GM13977 (cell line): ENCODE measurements around the gene ULBP2.
"Not testable (repeated sequence)": the region's sequence is repeated elsewhere in the genome, so short reads cannot be mapped to it uniquely, and the experiment has no call there.

Experiments
- DNase-seq: peaks from one replicate; pipeline ENCODE4 v3.0.0; 2012; ENCODE audit warnings: low spot score
- in situ Hi-C: fragments of 300-500 bp; cut with MboI; formaldehyde crosslinking; loops from one replicate; pipeline ENCODE4 v1.12.0; 2022; ENCODE audit warnings: low sequenced_read_pairs, low pct_unique_long_range_greater_than_20kb, mixed read lengths, inconsistent platforms; ENCODE audit not compliant: unreplicated experiment
- TF ChIP-seq, protein P1 (sequence below): IDR thresholded peaks from 2 replicates; pipeline ENCODE4 v1.5.1; 2012; ENCODE audit warnings: mild to moderate bottlenecking, control low read depth; ENCODE audit not compliant: insufficient read depth; ENCODE audit errors: extremely low read depth, missing control alignments

The ULBP2 gene

DNA sequence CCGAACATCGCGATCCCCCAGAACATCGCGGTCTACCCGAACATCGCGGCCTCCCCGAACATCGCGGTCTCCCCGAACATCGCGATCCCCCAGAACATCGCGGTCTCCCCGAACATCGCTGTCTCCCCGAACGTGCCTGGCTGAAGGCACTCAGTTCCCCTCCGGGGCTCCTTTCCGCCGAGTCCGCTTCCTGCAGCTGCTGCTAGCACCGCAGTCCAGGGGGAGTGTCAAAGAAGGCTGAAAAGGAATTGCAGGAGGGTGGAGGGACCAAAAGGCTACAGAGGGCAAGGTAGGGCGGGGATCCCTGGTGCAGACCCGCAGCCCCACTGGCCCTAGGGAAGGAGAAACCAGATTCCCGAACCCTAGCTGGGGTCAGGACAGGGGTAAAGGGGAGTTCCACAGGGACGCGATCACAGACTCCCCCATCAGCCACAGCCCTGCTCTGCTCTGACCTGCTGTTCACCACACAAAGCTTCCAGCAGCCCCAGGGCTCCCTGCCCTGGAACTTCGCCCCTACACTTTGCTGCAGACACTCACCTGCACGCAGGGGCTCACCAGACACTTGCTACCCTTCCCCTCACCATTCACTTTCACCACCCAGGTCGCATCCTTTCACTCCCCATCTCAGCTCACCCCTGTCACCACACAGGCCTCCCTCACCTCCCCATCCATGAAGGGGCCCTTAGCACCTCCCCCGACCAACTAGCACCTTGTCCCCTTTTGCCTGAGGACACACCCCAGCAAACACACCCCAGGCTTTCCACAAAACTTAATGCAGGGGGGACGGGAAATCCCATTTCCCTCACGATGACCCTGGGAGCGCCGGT is 23.6 kb downstream of the ULBP2 start:
- in situ Hi-C loops = no loop called here
- peak; percentile 32 for DNase-seq
- TF ChIP-seq, protein P1, sequence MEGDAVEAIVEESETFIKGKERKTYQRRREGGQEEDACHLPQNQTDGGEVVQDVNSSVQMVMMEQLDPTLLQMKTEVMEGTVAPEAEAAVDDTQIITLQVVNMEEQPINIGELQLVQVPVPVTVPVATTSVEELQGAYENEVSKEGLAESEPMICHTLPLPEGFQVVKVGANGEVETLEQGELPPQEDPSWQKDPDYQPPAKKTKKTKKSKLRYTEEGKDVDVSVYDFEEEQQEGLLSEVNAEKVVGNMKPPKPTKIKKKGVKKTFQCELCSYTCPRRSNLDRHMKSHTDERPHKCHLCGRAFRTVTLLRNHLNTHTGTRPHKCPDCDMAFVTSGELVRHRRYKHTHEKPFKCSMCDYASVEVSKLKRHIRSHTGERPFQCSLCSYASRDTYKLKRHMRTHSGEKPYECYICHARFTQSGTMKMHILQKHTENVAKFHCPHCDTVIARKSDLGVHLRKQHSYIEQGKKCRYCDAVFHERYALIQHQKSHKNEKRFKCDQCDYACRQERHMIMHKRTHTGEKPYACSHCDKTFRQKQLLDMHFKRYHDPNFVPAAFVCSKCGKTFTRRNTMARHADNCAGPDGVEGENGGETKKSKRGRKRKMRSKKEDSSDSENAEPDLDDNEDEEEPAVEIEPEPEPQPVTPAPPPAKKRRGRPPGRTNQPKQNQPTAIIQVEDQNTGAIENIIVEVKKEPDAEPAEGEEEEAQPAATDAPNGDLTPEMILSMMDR = no peak

- in situ Hi-C loops, DNase-seq: not testable (repeated sequence)
These were observed 24.5 kb downstream of the ULBP2 start for GRCh38 chr6:149966319-149966718.

- TF ChIP-seq, protein P1 = no peak
- DNase-seq = no peak
- in situ Hi-C loops = no loop called here
These were observed 25.8 kb downstream of the ULBP2 start for GRCh38 chr6:149967591-149967990.

- DNase-seq, in situ Hi-C loops: not testable (repeated sequence)
These were observed 26.2 kb downstream of the ULBP2 start for GRCh38 chr6:149967999-149968398.

DNA sequence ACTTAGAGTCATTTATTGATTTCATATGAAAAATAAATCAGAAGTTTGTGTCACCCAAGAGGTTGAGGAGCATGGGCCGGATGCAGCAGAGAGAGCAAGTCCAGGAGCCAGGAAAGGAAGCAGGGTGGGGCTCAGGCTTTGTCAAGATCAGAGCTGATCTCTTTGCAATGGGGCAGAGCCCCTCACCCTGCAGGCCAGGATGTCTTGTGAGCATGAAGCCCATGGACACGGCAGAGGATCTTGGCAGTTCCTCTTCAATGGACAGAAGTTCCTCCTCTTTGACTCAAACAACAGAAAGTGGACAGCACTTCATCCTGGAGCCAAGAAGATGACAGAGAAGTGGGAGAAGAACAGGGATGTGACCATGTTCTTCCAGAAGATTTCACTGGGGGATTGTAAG is 27.1 kb downstream of the ULBP2 start:
- DNase-seq, in situ Hi-C loops: not testable (repeated sequence)

DNA sequence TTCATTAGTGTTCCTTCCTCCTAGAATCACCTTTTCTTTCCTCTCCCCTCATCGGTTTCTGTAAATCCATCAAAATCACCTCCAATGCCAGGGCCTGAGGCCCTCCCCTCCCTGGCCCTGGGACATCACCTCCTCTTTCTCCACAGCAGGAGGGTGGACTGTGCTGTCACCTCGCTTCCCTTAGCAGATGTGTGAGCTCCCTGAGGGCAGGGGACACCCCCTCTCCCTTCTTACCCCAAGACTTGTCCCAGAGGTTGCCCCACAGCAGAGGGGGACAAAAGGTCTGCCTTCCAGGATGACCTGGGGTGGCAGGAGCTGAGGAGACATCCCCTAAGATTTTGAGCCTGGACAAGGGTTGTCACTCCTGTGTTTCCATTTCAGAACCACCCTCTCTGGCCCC is 27.8 kb downstream of the ULBP2 start:
- in situ Hi-C loops = no loop called here
- TF ChIP-seq, protein P1 = no peak
- DNase-seq = no peak

- DNase-seq, in situ Hi-C loops: not testable (repeated sequence)
These were observed 32.6 kb downstream of the ULBP2 start for GRCh38 chr6:149974394-149974793.

DNA sequence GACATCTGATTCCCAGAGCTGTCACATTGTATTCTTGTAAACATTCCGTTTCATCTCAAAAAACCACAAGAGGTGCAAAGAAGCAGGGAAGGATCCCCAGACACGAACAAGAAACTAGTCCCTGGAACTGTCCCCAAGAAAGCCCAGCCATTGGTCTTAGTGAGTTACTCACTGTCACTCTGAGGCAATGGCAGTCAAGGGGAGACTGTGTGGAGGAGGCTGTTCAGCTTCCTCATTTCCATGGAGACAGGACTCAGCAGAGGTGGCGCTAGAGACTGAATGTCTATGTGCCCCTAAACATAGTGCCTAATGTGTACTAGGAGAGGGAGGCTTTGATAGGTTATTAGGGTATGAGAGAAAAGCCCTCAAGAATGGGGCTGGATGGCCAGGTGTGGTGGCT is 33.0 kb downstream of the ULBP2 start:
- in situ Hi-C loops = no loop called here
- DNase-seq = no peak
- TF ChIP-seq, protein P1 = no peak

DNA sequence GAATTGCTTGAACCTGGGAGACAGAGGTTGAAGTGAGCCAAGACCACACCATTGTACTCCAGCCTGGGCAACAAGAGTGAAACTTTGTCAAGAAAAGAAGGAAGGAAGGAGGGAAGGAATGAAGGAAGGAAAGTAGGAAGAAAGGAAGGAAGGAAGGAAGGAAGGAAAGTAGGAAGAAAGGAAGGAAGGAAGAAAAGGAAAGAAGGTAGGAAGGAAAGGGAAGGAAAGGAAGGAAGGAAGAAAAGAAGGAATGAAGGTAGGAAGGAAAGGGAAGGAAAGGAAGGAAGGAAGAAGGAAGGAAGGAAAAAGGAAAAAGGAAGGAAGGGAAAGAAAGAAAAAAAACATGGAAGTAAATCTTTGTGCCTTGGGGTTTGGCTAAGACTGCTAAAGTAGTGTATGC is 33.6 kb downstream of the ULBP2 start:
- in situ Hi-C loops = no loop called here
- DNase-seq = no peak
- TF ChIP-seq, protein P1 = no peak
